ENCODE data around the gene TMEM116.
"Not testable (repeated sequence)": the region's sequence is repeated elsewhere in the genome, so short reads cannot be mapped to it uniquely, and the experiment has no call there.

TMEM116 gene

DNA sequence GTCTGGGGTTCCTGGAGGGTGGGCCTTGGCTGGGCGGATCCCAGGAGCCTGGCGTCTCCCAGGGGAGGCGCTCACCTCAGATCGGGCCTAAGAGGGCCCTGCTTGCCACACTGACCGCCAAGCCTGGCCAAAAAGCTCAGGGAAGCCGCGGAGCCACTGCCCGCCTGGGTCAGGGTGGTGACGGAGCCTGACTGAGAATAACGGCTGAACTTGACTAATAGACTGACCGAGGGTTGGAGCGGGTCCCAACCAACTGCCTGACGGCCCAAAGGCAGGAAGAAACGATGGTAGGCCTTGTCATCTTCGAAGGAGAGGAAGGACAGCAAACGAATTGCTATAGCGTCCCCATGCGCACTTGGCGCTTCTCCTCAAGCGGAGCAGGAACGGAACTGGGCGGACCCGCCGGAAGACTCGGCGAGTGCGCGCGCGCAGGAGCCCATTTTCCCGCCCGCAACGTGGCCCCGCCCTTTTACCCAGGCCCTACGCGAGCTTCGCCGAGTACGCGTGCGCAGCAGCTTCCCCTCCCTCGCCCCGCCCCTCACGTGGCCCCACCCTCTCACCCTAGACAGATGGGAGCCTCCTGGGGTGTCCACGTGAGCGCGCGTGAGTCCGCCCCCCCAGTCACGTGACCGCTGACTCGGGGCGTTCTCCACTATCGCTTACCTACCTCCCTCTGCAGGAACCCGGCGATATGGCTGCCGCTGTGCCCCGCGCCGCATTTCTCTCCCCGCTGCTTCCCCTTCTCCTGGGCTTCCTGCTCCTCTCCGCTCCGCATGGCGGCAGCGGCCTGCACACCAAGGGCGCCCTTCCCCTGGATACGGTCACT lies at the start of gene TMEM116, which contains the start of gene ERP29:
Gene TMEM116, minus strand, starts transcription at position 391 of the 826 bp plus-strand sequence. CDS start 7,895 bp downstream, outside the sequence.
Gene ERP29, plus strand, starts transcription at position 652 of the 826 bp plus-strand sequence. Its CDS starts 40 bp downstream, at position 692.
- DNase-seq, result peak; percentile 100

DNA sequence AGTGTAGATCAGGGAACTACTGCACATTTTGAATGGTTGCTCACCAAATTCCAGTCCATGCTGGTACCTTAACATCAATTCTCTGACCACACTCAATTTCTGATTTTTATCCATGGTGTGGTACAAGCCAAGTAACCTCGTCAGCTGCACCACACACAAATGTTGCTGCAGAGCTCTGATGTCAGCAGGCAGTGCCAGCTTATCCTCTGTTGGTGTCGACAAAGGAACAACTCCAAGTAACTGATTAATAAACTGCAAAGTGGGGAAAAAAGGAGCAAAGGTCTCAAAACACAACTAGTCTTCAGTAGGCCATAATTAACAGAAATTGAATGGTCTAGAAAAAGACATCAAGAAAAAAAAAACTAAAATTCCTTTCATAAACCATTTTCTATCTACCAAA lies 48.2 kb upstream of the TMEM116 start:
- DNase-seq, result no peak

DNA sequence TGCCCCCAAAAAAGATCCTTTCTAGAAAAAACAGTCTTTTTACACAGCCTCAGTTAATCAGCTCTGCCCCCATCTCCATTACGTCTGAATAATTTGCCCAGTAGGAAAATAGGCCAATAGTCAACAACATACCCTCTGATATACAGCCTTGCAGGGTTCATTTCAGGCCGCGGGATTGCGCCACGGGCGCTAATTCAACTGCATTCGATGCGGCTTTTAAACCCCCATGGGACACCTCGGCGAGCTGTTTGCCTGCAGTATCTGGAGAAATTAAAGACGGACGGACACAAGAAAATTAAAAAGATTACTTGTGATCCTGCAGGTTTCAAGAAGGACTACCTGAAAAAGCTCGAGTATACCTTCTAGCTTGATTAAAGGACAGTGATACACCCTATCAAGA lies 36.4 kb upstream of the TMEM116 start:
- DNase-seq, result no peak

DNA sequence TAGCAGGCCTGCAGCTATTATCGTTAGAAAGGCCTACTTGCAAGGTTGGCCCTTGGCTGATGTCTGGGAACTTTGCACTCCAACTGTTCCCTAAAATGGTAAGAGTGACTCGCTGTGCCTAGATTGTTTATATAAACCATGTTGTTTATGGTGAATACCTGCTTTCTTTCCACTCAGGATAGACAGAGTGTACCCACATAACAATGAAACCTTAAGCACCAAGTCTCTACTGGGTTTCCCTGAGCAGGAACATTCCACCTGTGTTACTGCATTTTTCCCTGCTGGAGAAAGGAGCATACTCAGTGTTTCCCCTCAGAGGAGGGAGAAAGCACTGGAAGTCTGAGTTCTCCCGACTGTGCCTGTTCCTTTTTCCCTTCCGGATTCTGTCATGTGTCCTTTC lies 33.0 kb upstream of the TMEM116 start:
- DNase-seq, result no peak

DNA sequence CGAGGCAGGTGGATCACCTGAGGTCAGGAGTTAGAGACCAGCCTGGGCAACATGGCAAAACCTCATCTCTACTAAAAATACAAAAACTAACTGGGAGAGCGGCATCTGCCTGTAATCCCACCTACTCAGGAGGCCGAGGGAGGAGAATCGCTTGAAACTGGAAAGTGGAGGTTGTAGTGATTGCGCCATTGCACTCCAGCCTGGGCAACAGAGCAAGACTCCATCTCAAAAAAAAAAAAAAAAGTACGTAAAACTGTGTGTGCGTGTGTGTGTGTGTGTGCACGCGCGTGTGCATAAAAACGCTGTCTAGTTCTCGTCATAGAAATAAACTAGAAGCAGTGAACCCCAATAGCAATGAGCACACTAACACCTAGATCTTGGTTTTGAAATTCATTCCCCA lies 23.6 kb upstream of the TMEM116 start:
- DNase-seq, result not testable (repeated sequence)

DNA sequence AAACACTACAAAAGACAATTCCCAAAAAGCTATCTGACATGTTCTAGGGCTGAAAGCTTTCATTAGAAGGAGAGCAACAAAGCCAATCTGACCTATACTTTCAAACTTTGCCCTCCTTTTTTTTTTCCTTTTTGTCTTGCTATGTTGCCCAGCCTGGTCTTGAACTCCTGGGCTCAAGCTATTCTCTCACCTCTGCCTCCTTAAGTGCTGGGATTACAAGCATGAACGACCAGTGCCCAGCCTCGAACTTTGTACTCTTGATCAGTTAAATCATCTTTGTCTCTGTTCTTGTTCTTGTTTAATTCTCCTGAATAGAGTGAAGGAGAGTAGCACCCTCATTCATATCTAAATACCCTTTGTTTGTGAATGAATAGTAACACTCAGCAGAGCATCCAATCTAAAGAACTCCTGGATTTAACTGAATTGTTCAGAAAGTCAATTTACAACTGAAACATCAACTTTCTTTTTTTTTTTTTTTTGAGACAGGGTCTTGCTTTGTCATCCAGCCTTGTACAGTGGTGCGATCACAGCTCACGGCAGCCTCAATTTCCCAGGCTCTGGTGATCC lies 22.3 kb upstream of the TMEM116 start:
- no peak for DNase-seq

DNA sequence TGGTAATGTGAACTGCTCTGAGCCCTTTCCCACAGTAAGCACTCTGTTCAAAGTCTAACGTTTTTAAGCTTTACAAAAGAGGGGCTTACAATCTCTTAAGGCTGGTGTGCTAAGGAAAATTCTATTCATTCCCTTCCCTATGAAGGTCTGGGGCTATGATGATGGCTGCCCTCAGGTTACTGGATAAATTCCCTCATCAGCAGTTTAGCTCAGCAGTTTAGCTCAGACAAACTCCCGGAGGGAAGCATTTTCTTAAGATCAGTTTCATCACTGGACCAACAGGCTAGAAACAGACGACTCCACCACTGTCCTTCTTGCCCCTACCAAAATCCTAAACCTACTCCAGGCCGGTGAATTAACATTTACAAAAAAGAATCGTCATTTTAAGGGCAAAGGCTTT lies 19.3 kb upstream of the TMEM116 start:
- DNase-seq, result no peak

DNA sequence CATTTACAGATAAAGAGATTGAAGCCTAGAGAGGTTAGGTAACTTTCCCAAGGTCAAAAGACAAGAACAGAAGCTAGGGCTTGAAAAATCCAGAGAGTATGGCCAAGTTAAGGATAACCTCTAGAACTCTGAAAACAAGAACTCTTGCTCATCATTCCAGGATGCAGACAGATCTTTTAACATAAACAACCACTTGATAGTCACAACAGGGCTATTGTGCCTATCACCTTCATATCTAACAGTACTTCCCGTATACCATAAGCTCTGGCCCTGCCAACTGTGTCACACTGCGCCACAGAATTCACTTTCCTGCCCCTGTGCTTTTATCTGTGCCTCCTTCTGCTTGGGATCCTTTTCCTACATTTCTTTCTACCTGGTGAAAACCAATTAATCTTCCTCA lies 18.5 kb upstream of the TMEM116 start:
- DNase-seq, result no peak

DNA sequence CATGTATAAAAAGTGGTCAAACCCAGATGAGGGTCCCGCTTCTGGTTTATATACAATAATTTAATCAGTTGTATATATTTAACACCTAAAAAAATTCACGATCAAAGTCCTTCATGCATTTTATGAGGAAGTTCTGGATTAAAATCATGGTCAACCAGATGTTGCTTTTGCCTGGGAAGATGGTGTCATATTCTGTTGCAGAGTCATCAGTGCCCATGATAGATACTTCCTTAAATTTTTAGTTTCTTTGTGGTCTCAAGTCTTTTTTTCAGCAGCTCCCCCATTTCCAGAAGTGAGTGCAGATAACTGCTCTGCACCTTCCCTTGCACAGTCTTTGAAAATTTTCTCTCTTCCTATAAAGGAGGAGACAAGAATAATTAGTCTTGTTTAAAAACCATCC lies 16.3 kb upstream of the TMEM116 start:
- DNase-seq, result no peak

DNA sequence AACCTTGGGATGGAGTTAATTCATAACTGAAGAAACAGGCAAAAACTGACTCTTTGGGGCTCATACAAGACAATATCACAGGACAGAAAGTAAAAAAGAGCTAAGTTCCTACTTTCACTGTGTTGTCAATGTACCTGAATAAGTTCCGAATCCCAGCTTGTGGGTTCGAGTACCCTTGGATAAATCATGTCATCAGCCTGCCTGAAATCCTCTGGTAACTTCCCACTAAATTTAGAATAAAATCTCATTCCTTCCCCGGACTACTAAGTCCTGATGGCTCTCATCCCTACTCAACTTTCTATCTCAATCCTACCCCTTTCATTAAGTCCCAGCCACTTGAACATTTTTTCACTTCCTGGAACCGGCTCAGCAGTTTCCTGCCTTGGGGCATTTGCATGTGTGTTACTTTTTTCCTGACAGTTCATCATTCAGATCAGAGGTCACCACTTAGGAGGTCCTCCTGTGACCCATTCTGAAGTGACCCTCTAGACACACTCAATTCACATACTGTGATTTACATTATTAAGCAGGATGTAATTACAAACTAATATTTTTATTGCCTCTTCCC lies 12.9 kb upstream of the TMEM116 start:
- no peak for DNase-seq

DNA sequence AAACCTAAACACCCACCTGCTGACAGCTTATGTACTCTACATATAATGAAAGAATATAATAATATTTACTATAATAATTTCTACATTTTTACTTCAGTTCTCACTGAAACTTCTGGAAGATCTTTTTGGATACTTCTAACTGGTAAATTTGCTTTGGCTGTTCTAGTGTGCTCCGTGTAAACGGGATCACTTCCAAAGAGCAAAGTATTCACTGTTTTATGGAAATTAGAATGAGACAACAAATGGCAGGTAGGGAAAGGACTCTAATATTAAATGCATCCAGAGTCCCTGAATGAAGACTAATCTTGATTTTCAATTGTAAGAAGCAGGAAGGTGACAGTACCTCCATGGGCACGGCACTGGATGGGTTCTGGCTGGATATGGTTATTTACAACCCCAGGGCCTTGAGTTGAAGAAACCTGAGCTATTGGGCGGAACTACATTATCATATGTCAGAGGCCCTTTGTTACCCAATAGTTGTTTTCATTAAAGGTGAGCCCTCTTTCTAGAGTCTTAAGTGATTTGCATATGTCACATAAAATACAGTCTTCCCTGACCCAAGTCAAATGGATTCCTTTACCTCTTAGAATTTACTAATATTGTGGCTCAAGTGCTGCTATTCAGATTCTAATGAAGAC lies 10.9 kb upstream of the TMEM116 start:
- DNase-seq, result no peak

DNA sequence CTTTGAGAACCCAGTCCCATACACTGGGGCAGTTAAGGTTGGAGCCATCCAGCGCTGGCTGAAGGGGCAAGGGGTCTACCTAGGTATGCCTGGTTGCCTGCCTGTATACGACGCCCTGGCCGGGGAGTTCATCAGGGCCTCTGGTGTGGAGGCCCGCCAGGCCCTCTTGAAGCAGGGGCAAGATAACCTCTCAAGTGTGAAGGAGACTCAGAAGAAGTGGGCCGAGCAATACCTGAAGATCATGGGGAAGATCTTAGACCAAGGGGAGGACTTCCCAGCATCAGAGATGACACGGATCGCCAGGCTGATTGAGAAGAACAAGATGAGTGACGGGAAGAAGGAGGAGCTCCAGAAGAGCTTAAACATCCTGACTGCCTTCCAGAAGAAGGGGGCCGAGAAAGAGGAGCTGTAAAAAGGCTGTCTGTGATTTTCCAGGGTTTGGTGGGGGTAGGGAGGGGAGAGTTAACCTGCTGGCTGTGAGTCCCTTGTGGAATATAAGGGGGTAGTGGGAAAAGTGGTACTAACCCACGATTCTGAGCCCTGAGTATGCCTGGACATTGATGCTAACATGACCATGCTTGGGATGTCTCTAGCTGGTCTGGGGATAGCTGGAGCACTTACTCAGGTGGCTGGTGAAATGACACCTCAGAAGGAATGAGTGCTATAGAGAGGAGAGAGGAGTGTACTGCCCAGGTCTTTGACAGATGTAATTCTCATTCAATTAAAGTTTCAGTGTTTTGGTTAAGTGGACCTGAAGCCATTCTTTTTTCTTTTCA lies 9.5 kb upstream of the TMEM116 start:
- no peak for DNase-seq

DNA sequence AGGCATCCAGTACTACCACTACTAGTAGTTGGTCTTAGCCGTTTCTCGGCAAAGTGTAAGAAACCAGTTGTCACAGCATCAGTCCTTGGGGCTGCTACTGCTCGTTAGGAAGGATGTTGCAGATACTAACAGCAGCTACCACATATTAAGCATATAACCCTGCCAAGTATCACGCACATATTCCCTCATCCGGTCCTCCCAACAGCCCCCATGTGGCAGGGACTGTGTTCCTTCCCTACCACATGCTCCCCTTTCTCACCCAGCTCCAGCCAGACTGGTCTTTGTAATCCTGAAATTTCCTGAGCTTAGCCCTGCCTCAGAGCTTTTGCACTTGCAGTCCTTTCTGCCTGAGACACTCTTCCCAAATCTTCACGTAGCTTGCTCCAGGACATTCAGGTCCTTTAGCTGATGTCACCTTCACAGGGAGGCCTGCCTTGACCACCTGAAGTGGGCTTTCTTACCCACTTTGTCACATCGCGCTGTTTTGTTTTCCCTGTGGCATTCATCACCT lies 8.0 kb upstream of the TMEM116 start:
- DNase-seq, result no peak

DNA sequence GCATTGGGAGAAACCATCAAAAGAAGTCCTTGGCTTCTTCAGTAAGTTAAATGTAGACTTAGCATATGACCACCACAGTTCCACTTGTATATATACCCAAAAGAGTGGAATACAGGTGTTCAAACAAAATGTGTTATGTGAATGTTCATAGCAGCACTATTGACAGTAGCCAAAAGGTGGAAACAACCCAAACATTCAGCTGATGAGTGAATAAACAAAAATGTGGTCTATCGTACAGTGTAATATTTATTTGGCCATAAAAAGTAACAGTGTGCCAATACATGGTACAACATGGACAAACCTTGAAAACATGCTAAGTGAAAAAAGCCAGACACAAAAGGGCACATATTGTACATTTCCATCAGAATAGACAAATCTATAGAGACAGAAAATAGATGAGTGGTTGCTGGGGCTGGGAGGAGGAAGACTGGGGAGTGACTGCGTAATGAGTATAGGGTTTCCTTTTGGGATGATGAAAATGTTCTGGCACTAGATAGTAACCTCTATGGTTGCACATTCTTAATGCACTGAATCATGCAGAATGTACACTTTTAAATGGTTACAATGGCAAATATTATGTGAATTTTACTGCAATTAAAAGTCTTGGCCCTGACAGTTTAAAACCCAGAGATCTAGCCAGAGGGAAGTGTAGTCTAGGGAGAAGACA lies 5.7 kb upstream of the TMEM116 start:
- DNase-seq, result no peak

DNA sequence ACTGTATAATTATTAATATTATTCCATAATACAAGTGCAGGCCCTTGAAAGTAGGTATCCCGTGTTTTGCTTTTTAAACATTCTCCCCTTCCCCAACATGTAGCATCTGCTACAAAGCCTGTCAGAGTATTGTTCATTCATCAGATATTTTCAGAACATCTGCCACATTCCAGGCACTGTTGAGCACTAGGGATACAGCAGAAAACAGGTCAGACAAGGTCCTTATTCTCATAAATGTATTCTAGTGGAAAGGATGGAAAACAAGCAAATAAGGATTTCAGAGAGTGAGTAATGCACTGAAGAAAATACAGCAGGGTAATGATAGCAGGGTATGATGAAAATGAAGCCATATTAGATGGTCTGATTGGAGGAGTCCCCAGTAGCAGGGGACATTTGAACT lies 4.1 kb upstream of the TMEM116 start:
- no peak for DNase-seq

DNA sequence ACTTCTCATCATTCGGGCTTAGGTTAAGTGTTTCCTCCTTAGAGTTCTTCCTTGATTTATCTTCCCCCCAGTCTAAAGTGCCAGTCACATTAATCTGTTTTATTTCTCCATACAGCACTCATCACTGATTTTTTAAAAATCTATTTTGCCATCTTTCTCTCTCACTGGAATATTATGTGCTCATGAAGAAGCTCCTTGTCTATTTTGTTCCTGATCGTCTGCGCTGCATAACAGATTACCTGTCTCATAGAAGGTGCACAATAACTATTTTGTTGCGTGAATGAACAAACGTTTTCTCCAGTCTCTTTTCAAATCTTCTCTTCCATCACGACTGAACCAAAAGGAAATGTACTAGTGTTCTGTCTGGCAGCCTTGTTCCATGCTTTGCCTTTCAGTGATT lies 3.0 kb upstream of the TMEM116 start:
- DNase-seq, result no peak

DNA sequence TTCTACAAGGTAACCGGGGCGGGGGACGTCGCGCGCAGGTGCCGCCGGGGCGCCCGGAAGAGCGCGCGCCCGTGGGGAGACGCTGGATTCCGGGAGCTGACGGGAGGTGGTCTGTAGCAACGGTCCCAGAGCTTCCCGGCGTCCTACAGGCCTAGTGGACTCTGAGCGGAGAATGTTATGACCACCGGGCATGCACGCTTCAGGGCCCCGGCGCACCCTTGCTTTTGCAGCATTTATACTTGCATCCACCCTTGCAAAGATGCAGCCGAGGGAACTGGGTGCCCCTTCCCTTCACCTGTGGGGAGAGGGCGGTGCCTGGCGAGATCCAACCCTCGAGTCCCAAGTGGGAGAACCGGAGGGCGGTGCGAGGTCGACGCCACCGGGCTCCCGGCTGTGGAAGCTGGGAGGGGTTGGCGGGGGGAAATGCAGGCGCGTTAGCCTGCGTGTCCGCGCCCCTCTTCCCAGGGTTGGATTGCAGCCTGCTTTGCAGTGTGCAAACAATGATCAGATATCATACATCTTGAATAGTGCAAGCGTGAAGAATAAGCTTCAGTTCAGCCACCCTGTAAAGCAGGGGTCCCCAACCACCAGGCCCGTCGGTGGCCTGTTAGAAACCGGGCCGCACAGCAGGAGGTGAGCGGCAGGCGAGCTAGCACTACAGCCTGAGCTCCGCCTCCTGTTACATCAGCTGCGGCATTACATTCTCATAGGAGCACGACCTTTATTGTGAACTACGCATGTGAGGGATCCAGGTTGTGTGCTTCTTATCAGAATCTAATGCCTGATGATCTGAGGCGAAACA lies 837 bp upstream of the TMEM116 start:
- peak; percentile 79 for DNase-seq

DNA sequence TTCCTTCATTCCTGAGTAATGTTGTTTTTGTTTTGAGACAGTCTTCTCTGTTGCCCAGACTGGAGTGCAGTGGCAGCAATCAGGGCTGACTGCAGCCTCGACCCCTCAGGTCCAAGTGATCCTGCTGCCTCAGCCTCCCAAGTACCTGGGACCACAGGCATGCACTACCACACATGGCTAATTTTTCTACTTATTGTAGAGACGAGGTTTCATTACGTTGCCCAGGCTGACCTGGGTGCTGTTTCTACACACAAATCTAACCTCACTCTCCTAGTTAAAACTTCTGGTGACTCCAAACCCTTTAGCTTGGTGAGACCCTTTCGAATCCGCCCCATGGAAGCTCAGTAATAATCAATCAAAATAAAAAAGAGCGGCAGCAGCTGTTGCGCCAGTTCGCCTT lies 1.3 kb downstream of the TMEM116 start:
- DNase-seq, result no peak

DNA sequence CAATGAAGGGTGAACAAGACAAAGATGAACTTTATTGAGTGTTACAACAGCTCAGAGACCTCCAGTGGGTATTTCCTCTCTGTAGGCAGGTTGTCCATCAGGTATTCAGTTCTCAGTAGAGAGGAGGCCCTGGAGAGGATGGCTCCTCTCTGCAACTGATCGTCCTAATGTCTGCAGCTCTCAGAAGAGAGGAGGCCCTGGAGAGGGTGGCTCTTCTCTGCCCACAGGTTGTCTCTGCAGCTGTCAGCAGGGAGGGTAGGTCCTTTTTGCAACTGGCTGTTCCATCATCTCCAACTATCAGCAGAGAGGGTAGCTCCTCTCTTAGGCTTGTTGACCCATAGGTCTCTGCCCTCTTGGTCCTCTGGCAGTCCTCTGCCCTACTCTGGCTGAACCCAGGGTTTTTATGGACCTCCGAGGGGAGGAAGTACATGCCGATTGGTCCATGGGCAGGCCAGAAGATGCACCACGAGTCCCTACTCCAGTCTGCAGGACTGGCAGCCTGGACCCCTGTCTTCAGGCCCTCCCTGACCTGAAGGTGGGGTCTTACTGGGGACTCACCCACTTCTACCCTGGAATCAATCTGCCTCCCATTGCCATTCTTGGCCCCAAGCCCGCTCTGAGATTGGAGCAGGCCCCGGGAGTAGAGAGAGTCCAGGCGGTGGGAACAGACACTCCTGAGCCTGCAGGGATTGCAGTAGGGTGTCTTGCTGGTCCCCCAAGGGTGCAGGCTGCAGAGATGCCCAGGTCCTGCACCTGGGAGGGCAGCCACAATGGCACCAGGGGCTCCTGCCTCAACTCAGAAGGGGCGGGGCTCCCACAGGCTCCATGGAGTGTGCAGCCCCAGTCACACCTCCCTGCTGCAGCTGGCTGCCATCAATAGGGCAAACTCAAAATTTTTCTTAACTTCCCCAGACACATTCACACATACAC lies 2.3 kb downstream of the TMEM116 start:
- no peak for DNase-seq

DNA sequence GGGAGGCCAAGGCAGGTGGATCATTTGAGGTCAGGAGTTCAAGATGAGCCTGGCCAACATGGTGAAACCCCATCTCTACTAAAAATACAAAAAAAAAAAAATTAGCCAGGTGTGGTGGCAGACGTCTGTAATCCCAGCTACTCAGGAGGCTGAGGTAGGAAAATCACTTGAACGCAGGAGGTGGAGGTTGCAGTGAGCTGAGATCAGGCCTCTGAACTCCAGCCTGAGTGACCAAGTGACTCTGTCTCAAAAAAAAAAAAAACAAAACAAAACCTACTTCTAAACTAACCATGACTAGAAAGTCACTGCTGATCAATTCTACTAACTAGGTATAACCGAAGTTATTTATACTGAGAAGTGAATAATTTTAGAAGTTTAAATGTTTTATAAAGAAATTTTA lies 3.4 kb downstream of the TMEM116 start:
- not testable (repeated sequence) for DNase-seq

All from CD4-positive, alpha-beta T cell treated with Interleukin-10 for 1 hour (primary cell).